SIG-M5 treated with dmso at 0.1 percent for 504 hours (cell line): ENCODE measurements around the gene MAP3K6.

ENCODE experiments used
- DNase-seq: peaks from one replicate; lab custom pipeline; 2025; ENCODE audit not compliant: unreplicated experiment; lab: John Stamatoyannopoulos, UW

Gene MAP3K6

GRCh38 chr1:27336756-27337155, 30.0 kb downstream of the MAP3K6 start:
- DNase-seq = no peak

- DNase-seq = no peak
Measured at GRCh38 chr1:27335506-27336422, 31.0 kb downstream of the MAP3K6 start.

GRCh38 chr1:27333717-27334279, 33.0 kb downstream of the MAP3K6 start:
- DNase-seq = no peak

GRCh38 chr1:27332536-27333281, 34.1 kb downstream of the MAP3K6 start:
- peak; percentile 8 for DNase-seq

GRCh38 chr1:27331922-27332321, 34.8 kb downstream of the MAP3K6 start:
- no peak for DNase-seq

- no peak for DNase-seq
Measured at GRCh38 chr1:27331426-27331825, 35.3 kb downstream of the MAP3K6 start.

- no peak for DNase-seq
Measured at GRCh38 chr1:27330786-27331185, 36.0 kb downstream of the MAP3K6 start.

- no peak for DNase-seq
Measured at GRCh38 chr1:27327964-27328363, 38.8 kb downstream of the MAP3K6 start.

- no peak for DNase-seq
Measured at GRCh38 chr1:27325286-27325685, 41.5 kb downstream of the MAP3K6 start.

- DNase-seq = no peak
Measured at GRCh38 chr1:27322569-27323240, 44.1 kb downstream of the MAP3K6 start.

- peak; percentile 94 for DNase-seq
Measured at GRCh38 chr1:27321813-27322568, 44.8 kb downstream of the MAP3K6 start, which contains the start of gene TMEM222. Gene TMEM222, plus strand, starts transcription at chr1:27322163. Its CDS starts 35 bp downstream, at chr1:27322198.

GRCh38 chr1:27318596-27318995, 48.2 kb downstream of the MAP3K6 start:
- no peak for DNase-seq

GRCh38 chr1:27318136-27318535, 48.6 kb downstream of the MAP3K6 start:
- DNase-seq = no peak

- DNase-seq = no peak
Measured at GRCh38 chr1:27316860-27317259, 49.9 kb downstream of the MAP3K6 start.

- DNase-seq = no peak
Measured at GRCh38 chr1:27314737-27315136, 52.0 kb downstream of the MAP3K6 start.

GRCh38 chr1:27314169-27314568, 52.6 kb downstream of the MAP3K6 start:
- DNase-seq = no peak

GRCh38 chr1:27307874-27308598, 58.7 kb downstream of the MAP3K6 start:
- DNase-seq = no peak

GRCh38 chr1:27306892-27307761, 59.6 kb downstream of the MAP3K6 start:
- no peak for DNase-seq

- no peak for DNase-seq
Measured at GRCh38 chr1:27306071-27306470, 60.7 kb downstream of the MAP3K6 start.
